ENCODE data around the gene FAM177B. TPM values are rescaled to one million over a fixed set of nuclear protein-coding genes. Genes with fewer than 3 reads are reported as not detected.

Gene FAM177B
- polyA plus RNA-seq, 4 donors: 0.13 to 0.35 (median 0.22) TPM; not detected in 1

- no peak for DNase-seq (ENCODE audit: low read depth in 4 of 4, low spot score in 2 of 4)
These were observed 47.9 kb downstream of the FAM177B start for GRCh38 chr1:222784916-222785315.

DNA sequence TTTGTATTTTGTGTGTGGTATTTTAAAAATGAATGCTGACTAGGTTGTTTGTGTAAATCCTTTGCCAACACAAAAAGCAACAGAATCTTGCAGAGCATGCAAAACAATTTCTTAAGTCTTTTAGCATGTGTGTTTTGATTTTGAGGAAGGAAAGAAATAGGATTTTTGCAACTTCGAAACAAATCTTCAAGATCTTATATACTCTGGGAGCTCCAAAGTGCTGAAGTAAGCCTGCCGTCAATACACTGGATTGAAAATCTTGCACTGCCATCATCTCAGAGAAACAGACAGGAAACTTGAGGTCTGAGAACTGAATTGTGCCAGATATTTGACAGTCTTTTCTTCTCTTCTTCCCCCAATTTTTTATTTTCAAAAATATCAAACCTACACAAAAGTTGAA is 48.5 kb downstream of the FAM177B start:
- no peak for DNase-seq (ENCODE audit: low read depth in 4 of 4, low spot score in 2 of 4)

- no peak for DNase-seq (ENCODE audit: low read depth in 4 of 4, low spot score in 2 of 4)
These were observed 49.1 kb downstream of the FAM177B start for GRCh38 chr1:222786121-222786520.

DNA sequence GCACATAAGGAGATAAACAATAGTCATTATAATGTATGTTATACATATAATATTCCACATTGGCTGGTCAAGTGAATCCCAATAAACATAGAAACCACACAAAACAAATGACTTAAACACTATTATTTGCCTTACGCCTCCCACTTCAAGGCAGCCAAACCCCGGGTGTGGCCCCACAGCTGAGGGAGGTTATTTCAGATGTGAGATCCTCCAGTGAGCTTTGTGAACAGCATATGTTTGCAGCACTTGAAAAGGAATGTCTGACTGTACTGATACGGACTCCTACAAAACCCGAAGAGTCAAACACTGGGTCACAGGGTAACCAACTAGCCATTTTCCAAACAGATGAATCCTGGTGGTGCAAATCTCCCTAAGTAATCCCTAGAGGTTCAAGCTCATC is 50.7 kb downstream of the FAM177B start:
- DNase-seq (ENCODE audit: low read depth in 4 of 4, low spot score in 2 of 4): no peak

- DNase-seq (ENCODE audit: low read depth in 4 of 4, low spot score in 2 of 4): no peak
These were observed 51.6 kb downstream of the FAM177B start for GRCh38 chr1:222788402-222789156.

DNA sequence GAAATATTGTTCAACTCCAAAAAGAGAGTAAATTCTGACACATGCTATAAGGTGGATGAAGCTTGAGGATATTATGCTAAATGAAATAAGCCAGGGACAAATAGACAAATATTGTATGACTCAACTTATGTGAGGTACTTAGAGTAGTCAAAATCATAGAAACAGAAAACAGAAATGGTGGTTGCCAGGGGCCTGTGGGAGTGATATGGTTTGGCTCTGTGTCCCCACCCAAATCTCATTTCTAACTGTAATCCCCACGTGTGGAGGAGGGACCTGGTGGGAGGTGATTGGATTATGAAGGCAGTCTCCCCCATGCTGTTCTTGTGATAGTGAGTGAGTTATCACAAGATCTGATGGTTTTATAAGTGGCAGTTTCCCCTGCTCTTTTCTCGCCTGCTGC is 53.1 kb downstream of the FAM177B start:
- DNase-seq (ENCODE audit: low read depth in 4 of 4, low spot score in 2 of 4): no peak

GRCh38 chr1:222790520-222790919 is 53.5 kb downstream of the FAM177B start:
- no peak for DNase-seq (ENCODE audit: low read depth in 4 of 4, low spot score in 2 of 4)

- DNase-seq (ENCODE audit: low read depth in 4 of 4, low spot score in 2 of 4): no peak
These were observed 54.2 kb downstream of the FAM177B start for GRCh38 chr1:222791006-222791710.

DNA sequence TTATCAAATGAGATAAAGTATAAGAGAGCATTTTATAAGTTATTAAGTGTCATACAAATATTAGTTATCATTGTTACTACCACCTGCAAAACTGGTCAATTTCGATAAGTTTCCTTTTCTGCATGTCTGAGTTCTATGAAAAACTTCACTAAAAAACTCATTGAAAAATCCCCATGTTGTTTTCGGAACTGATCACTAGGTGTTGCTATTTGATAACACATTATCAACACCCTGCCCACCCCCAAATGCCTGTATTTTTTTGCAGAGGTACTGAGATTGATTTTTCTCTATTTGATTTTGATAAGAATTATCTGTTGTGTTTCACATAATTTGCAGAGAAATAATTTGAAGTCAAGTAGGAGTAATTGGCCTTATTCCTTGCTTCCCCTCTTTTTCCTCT is 55.7 kb downstream of the FAM177B start:
- no peak for DNase-seq (ENCODE audit: low read depth in 4 of 4, low spot score in 2 of 4)

DNA sequence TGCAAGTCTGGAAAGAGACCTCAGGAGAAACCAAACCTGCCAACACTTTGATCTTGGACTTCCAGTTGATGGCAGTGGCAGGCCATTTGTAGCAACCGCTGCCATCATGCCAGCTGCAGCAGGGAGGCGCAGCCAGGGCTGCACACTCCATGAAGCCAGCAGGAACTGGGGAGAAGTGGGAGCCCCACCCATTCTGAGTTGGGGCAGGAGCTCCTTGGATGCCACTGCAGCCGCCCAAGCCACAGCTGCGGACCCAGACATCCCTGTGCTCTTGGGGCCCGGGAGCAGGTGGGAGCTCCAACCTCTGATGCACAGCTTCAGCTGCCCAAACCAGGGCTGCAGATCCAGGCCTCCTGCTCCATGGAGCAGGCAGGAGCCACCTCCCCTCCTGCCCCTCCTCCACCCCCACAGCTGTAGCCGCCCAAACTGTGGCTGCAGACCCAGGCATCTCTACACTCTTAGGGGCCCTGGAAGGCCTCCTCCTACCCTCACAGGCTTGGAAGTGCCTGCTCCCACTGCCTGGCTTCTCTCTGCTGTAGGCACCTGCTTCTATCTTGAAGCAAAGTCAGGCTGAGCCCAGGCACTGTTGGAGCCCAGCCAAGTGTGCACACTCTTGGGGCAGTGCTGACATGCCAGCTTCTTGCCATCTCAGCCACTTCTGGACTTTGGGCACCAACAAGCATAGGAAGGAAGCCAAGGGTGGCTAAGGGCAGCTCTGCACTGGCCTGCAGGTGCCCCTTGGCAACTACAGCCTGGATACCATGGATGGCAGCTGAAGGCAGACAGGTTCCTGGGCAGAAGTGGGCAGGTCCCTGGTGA is 57.9 kb downstream of the FAM177B start:
- no peak for DNase-seq (ENCODE audit: low read depth in 4 of 4, low spot score in 2 of 4)

- no peak for DNase-seq (ENCODE audit: low read depth in 4 of 4, low spot score in 2 of 4)
These were observed 61.1 kb downstream of the FAM177B start for GRCh38 chr1:222798116-222798515.

DNA sequence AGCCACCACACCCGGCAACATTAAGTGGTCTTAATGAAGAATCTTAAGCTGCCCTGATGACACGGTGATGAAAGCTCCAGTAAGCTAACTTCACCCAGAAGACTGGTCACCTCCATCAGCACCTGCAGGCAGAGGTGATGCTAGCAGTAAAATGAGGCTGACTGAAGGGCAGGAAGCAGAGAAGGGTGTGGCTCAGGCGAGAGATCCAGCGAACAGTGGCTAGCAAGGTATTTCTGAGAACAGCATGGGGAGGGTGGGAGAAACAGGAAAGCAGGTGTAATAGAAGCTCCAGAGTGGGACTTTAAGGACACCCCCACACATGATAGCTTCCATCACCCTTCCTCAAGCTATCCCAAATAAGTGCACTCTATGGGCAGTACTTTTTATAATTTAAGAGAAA is 62.0 kb downstream of the FAM177B start:
- DNase-seq (ENCODE audit: low read depth in 4 of 4, low spot score in 2 of 4): no peak

Other genes starting within 250 kb of the FAM177B start
- 1 to 10 TPM in 2 of 4 donors, under 1 TPM in 2; 0.48 to 1.8 (median 1.1) TPM for gene HHIPL2, start 189.1 kb upstream of the FAM177B start, polyA plus RNA-seq (ENCODE audit: insufficient read length in 4 of 4)
- gene TAF1A, start 147.3 kb upstream of the FAM177B start, polyA plus RNA-seq (ENCODE audit: insufficient read length in 4 of 4): 10 to 100 TPM; 14.7 to 18.8 (median 15.8) TPM
- 100 to 1,000 TPM in 1 of 4 donors, 10 to 100 TPM in 3; 54.0 to 102 (median 72.9) TPM for gene MIA3, start 119.1 kb upstream of the FAM177B start, polyA plus RNA-seq (ENCODE audit: insufficient read length in 4 of 4)
- gene AIDA, start 24.7 kb upstream of the FAM177B start, polyA plus RNA-seq (ENCODE audit: insufficient read length in 4 of 4): 10 to 100 TPM; 60.3 to 77.3 (median 67.6) TPM
- gene BROX, start 24.6 kb upstream of the FAM177B start, polyA plus RNA-seq (ENCODE audit: insufficient read length in 4 of 4): 10 to 100 TPM; 36.9 to 50.4 (median 41.5) TPM
- gene DISP1, start 77.8 kb downstream of the FAM177B start, polyA plus RNA-seq (ENCODE audit: insufficient read length in 4 of 4): 10 to 100 TPM; 12.1 to 15.2 (median 14.1) TPM

Data from left renal cortex interstitium (tissue), 4 donors.